SK-N-SH (cell line): ENCODE data around the gene SFSWAP. TPM values are rescaled to one million over a fixed set of nuclear protein-coding genes. Genes with fewer than 3 reads are reported as not detected.

Experiments
- CTCF ChIA-PET: fragments of 300-600, 350-600 bp; formaldehyde crosslinking; extraction: SDS; loops from one replicate; lab custom pipeline; 2021; lab: Yijun Ruan, JAX
- POLR2A ChIA-PET: fragments of 350-600 bp; sonication (Branson Sonifier 250); formaldehyde crosslinking; extraction: SDS; loops from one replicate; lab custom pipeline; 2020; ENCODE audit warnings: antibody characterized with exemption, inconsistent platforms; lab: Yijun Ruan, JAX
- DNase-seq: peaks from one replicate; pipeline ENCODE4 v3.0.0; 2012
- H2AFZ ChIP-seq: fragments of 200-600 bp; sonication (generic); 2 replicates; pipeline ENCODE4 v1.8.1; 2016; ENCODE audit warnings: antibody characterized with exemption, mild to moderate bottlenecking, low read depth
- H3F3A ChIP-seq: fragments of 200-600 bp; sonication (generic); replicated peaks from 2 replicates; pipeline ENCODE3; 2016; ENCODE audit warnings: antibody characterized with exemption, mild to moderate bottlenecking; ENCODE audit not compliant: insufficient read depth
- H3K27ac ChIP-seq, 2 experiments: fragments of 200-500 bp in 1 of 2; fragments of 200-600 bp in 1 of 2; sonication (Bioruptor generic) in 1 of 2; sonication (generic), shearing (Covaris generic) in 1 of 2; 2 replicates each; pipeline versions ENCODE4 v1.5.1 to v1.6.1; 2014 to 2016; ENCODE audit warnings: low read depth in 2 of 2, inconsistent platforms in 1 of 2, low read length in 1 of 2, mild to moderate bottlenecking in 1 of 2, mixed read lengths in 1 of 2
- H3K27me3 ChIP-seq: fragments of 200-600 bp; sonication (generic), shearing (Covaris generic); 2 replicates; pipeline ENCODE4 v1.6.1; 2016; ENCODE audit warnings: mixed run types; ENCODE audit not compliant: insufficient read depth
- H3K36me3 ChIP-seq, 2 experiments: fragments of 200-500 bp in 1 of 2; fragments of 200-600 bp in 1 of 2; sonication (Bioruptor generic) in 1 of 2; sonication (generic) in 1 of 2; replicated peaks in 1 of 2; 2 replicates each; pipeline versions ENCODE3 to v1.5.1; 2014 to 2016; ENCODE audit warnings: low read length in 1 of 2, mild to moderate bottlenecking in 1 of 2; ENCODE audit not compliant: insufficient read depth in 2 of 2, control insufficient read depth in 1 of 2
- H3K4me1 ChIP-seq, 2 experiments: fragments of 200-500 bp in 1 of 2; fragments of 200-600 bp in 1 of 2; sonication (Bioruptor generic) in 1 of 2; sonication (generic), shearing (Covaris generic) in 1 of 2; 2 replicates each; pipeline versions ENCODE4 v1.5.1 to v1.6.1; 2014 to 2016; ENCODE audit warnings: low read depth in 1 of 2, low read length in 1 of 2, mixed run types in 1 of 2; ENCODE audit not compliant: insufficient read depth in 2 of 2, control insufficient read depth in 1 of 2
- H3K4me2 ChIP-seq: fragments of 200-600 bp; sonication (generic), shearing (Covaris generic); 2 replicates; pipeline ENCODE4 v1.6.1; 2017; ENCODE audit warnings: mixed run types
- H3K4me3 ChIP-seq, 2 experiments: fragments of 200-500 bp in 1 of 2; fragments of 200-600 bp in 1 of 2; sonication (Bioruptor generic) in 1 of 2; sonication (generic), shearing (Covaris generic) in 1 of 2; 2 replicates each; pipeline versions ENCODE4 v1.5.1 to v1.8.1; 2014 to 2016; ENCODE audit warnings: low read depth in 2 of 2, inconsistent platforms in 1 of 2, low read length in 1 of 2, mild to moderate bottlenecking in 1 of 2, mixed read lengths in 1 of 2, moderate library complexity in 1 of 2
- H3K79me2 ChIP-seq: fragments of 200-600 bp; sonication (generic); 2 replicates; pipeline ENCODE4 v1.8.1; 2017; ENCODE audit warnings: mild to moderate bottlenecking; ENCODE audit not compliant: insufficient read depth
- H3K9ac ChIP-seq: fragments of 200-600 bp; sonication (generic); 2 replicates; pipeline ENCODE4 v1.6.1; 2017; ENCODE audit warnings: mixed run types
- H3K9me2 ChIP-seq: fragments of 200-600 bp; sonication (generic); 2 replicates; pipeline ENCODE4 v1.6.1; 2017; ENCODE audit warnings: mixed run types
- H3K9me3 ChIP-seq: fragments of 200-600 bp; sonication (generic); 2 replicates; pipeline ENCODE4 v1.6.1; 2017; ENCODE audit warnings: mixed run types, mild to moderate bottlenecking, moderate library complexity
- H4K20me1 ChIP-seq: fragments of 200-600 bp; sonication (generic); 2 replicates; pipeline ENCODE4 v1.6.1; 2017; ENCODE audit warnings: mild to moderate bottlenecking, mixed run types; ENCODE audit not compliant: insufficient read depth
- CHD2 ChIP-seq: fragments of 150-350 bp; IDR thresholded peaks from 2 replicates; pipeline ENCODE4 v1.6.1; 2018; ENCODE audit warnings: low read length; ENCODE audit not compliant: partially characterized antibody
- CTCF ChIP-seq: fragments of 200-600 bp; sonication (generic); IDR thresholded peaks from 2 replicates; pipeline ENCODE4 v1.6.1; 2017; ENCODE audit warnings: antibody characterized with exemption, mild to moderate bottlenecking, moderate library complexity
- ELF1 ChIP-seq: IDR thresholded peaks from 2 replicates; pipeline ENCODE4 v1.4.0; 2012
- EP300 ChIP-seq, 2 experiments: IDR thresholded peaks; 2 replicates each; pipeline versions ENCODE4 v1.4.0 to v1.6.1; 2012; ENCODE audit warnings: borderline replicate concordance in 1 of 2, low read depth in 1 of 2, low read length in 1 of 2
- FOSL2 ChIP-seq: IDR thresholded peaks from 2 replicates; pipeline ENCODE4 v1.4.0; 2012; ENCODE audit warnings: low read depth, mild to moderate bottlenecking, moderate library complexity, borderline replicate concordance
- GABPA ChIP-seq: IDR thresholded peaks from 2 replicates; pipeline ENCODE4 v1.4.0; 2012; ENCODE audit warnings: low read depth, mild to moderate bottlenecking
- IRF3 ChIP-seq: fragments of 150-350 bp; IDR thresholded peaks from 2 replicates; pipeline ENCODE4 v1.6.1; 2016; ENCODE audit warnings: mild to moderate bottlenecking, low read depth, low read length
- MEF2A ChIP-seq: IDR thresholded peaks from 2 replicates; pipeline ENCODE4 v1.4.0; 2012; ENCODE audit warnings: low read depth, borderline replicate concordance
- MXI1 ChIP-seq: IDR thresholded peaks from 2 replicates; pipeline ENCODE4 v1.6.1; 2012; ENCODE audit warnings: mild to moderate bottlenecking, low read depth, low read length, improper control_type of control experiment
- NFIC ChIP-seq: IDR thresholded peaks from 2 replicates; pipeline ENCODE4 v1.4.0; 2012; ENCODE audit warnings: borderline replicate concordance
- NRF1 ChIP-seq: IDR thresholded peaks from 2 replicates; pipeline ENCODE4 v1.6.1; 2012; ENCODE audit warnings: low read depth, mild to moderate bottlenecking, low read length
- POLR2AphosphoS5 ChIP-seq: IDR thresholded peaks from 2 replicates; pipeline ENCODE4 v1.6.1; 2012; ENCODE audit warnings: low read depth, low read length
- RAD21 ChIP-seq: IDR thresholded peaks from 2 replicates; pipeline ENCODE4 v1.6.1; 2012; ENCODE audit warnings: mild to moderate bottlenecking, low read length
- RCOR1 ChIP-seq: fragments of 150-350 bp; IDR thresholded peaks from 2 replicates; pipeline ENCODE4 v1.6.1; 2017; ENCODE audit warnings: antibody characterized with exemption, low read length
- RFX5 ChIP-seq: IDR thresholded peaks from 2 replicates; pipeline ENCODE4 v1.6.1; 2012; ENCODE audit warnings: mild to moderate bottlenecking, improper control_type of control experiment, low read length
- SMC3 ChIP-seq: IDR thresholded peaks from 2 replicates; pipeline ENCODE4 v1.6.1; 2012; ENCODE audit warnings: low read depth, low read length, improper control_type of control experiment
- TCF12 ChIP-seq: IDR thresholded peaks from 2 replicates; pipeline ENCODE4 v1.4.0; 2012
- TEAD4 ChIP-seq: IDR thresholded peaks from 2 replicates; pipeline ENCODE4 v1.4.0; 2012; ENCODE audit warnings: mild to moderate bottlenecking, borderline replicate concordance; ENCODE audit not compliant: insufficient read depth
- USF1 ChIP-seq: IDR thresholded peaks from 2 replicates; pipeline ENCODE4 v1.4.0; 2012; ENCODE audit warnings: low read depth, borderline replicate concordance
- YY1 ChIP-seq: IDR thresholded peaks from 2 replicates; pipeline ENCODE4 v1.4.0; 2012; ENCODE audit warnings: low read depth, mild to moderate bottlenecking
- WGBS: methylation state at CpG from one replicate; pipeline ENCODE4 v1.1.6; 2017; ENCODE audit warnings: low lambda C conversion rate; 5-methylcytosine and 5-hydroxymethylcytosine counted together
- polyA plus RNA-seq, 3 experiments: library from polyadenylated mRNA; depleted of rRNA; stranded (reverse); fragments of >200 nt; gene quantifications; 2 replicates each; pipeline ENCODE4 v1.2.3, GENCODE V29; 2012
- TF ChIP-seq, protein P1 (sequence below): IDR thresholded peaks from 2 replicates; pipeline ENCODE4 v1.4.0; 2012; ENCODE audit warnings: low read depth
- TF ChIP-seq, protein P2 (sequence below): IDR thresholded peaks from 2 replicates; pipeline ENCODE4; 2012
- TF ChIP-seq, protein P3 (sequence below): IDR thresholded peaks from 2 replicates; pipeline ENCODE4 v1.6.1; 2012; ENCODE audit warnings: mild to moderate bottlenecking, low read depth, low read length, moderate library complexity

Gene SFSWAP
- polyA plus RNA-seq (2012; rRNA removed), result 27.9 and 30.3 TPM in 2 replicates
- 13.5 and 14.0 TPM in 2 replicates for polyA plus RNA-seq (2012; cell fraction: cytosol; rRNA removed)
- 155 and 180 TPM in 2 replicates for polyA plus RNA-seq (2012; cell fraction: nucleus; rRNA removed)

- 4% methylated on average over 14 of the region's 90 CpGs for WGBS
- H3K27me3 ChIP-seq, result no peaks in the 10 kb centered on the region
- H3F3A ChIP-seq, result no peaks in the 10 kb centered on the region
- ChIA-PET POLR2A (interaction anchor here (0.6 to 1.2 kb wide), 4 partner anchors 16 to 183 kb away, joined by 3 to 4 read pairs (median 3); no protein-coding TSS in a partner anchor), CTCF (interaction anchor here (0.9 to 1.5 kb wide), 4 partner anchors 105 to 794 kb away, joined by 3 read pairs; partner anchors contain the start of gene EP400)
- peak within 1 kb of the TSS; percentile 95 to 100 for H3K4me3 ChIP-seq
- no peaks in the 10 kb centered on the region for H3K9me2 ChIP-seq
- no peaks in the 10 kb centered on the region for H3K9me3 ChIP-seq
- H4K20me1 ChIP-seq, result peaks cover 5% of the 10 kb centered on the region; the same call in 1 of the 2 replicates
- peak within 1 kb of the TSS; percentile 95 for H3K9ac ChIP-seq
- peak within 1 kb of the TSS; percentile 88 to 99 for H3K27ac ChIP-seq
- H3K4me2 ChIP-seq, result peak within 1 kb of the TSS; percentile 96
- H3K79me2 ChIP-seq, result peaks cover 44% of the 10 kb centered on the region
- peak; percentile 93 for DNase-seq
- H3K4me1 ChIP-seq, result peaks cover 5 to 20% of the 10 kb centered on the region in 2 experiments; a peak in 3 of 4 replicates
- H3K36me3 ChIP-seq, result peaks cover 25 to 28% of the 10 kb centered on the region in 2 experiments
- H2AFZ ChIP-seq, result peak within 1 kb of the TSS; percentile 99
- TF ChIP-seq RAD21 (no peak), FOSL2 (no peak), USF1 (0 out of 2 replicates have a peak, but pooled peaks have one; percentile 4), NFIC (no peak), SMC3 (0 out of 2 replicates have a peak, but pooled peaks have one; percentile 4), POLR2AphosphoS5 (peak; percentile 71), CHD2 (peak; percentile 40), RCOR1 (no peak), EP300 (IDR thresholded peaks at IDR 0.05; ENCODE audit: borderline replicate concordance in 1 of 2, low read depth in 1 of 2, low read length in 1 of 2) (peak; percentile 91 to 96), ELF1 (peak; percentile 66), GABPA (peak; percentile 100), NRF1 (no peak), RFX5 (no peak), YY1 (peak; percentile 100), TCF12 (peak; percentile 26; the same call in 1 of the 2 replicates), CTCF (no peak), MXI1 (peak; percentile 85), IRF3 (no peak), TEAD4 (0 out of 2 replicates have a peak, but pooled peaks have one; percentile 41), MEF2A (no peak)
- TF ChIP-seq, protein P1, sequence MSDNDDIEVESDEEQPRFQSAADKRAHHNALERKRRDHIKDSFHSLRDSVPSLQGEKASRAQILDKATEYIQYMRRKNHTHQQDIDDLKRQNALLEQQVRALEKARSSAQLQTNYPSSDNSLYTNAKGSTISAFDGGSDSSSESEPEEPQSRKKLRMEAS, result peak; percentile 91
- TF ChIP-seq, protein P2, sequence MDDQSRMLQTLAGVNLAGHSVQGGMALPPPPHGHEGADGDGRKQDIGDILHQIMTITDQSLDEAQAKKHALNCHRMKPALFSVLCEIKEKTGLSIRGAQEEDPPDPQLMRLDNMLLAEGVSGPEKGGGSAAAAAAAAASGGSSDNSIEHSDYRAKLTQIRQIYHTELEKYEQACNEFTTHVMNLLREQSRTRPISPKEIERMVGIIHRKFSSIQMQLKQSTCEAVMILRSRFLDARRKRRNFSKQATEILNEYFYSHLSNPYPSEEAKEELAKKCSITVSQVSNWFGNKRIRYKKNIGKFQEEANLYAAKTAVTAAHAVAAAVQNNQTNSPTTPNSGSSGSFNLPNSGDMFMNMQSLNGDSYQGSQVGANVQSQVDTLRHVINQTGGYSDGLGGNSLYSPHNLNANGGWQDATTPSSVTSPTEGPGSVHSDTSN, result peak; percentile 26; the same call in 1 of the 2 replicates
- TF ChIP-seq, protein P3, sequence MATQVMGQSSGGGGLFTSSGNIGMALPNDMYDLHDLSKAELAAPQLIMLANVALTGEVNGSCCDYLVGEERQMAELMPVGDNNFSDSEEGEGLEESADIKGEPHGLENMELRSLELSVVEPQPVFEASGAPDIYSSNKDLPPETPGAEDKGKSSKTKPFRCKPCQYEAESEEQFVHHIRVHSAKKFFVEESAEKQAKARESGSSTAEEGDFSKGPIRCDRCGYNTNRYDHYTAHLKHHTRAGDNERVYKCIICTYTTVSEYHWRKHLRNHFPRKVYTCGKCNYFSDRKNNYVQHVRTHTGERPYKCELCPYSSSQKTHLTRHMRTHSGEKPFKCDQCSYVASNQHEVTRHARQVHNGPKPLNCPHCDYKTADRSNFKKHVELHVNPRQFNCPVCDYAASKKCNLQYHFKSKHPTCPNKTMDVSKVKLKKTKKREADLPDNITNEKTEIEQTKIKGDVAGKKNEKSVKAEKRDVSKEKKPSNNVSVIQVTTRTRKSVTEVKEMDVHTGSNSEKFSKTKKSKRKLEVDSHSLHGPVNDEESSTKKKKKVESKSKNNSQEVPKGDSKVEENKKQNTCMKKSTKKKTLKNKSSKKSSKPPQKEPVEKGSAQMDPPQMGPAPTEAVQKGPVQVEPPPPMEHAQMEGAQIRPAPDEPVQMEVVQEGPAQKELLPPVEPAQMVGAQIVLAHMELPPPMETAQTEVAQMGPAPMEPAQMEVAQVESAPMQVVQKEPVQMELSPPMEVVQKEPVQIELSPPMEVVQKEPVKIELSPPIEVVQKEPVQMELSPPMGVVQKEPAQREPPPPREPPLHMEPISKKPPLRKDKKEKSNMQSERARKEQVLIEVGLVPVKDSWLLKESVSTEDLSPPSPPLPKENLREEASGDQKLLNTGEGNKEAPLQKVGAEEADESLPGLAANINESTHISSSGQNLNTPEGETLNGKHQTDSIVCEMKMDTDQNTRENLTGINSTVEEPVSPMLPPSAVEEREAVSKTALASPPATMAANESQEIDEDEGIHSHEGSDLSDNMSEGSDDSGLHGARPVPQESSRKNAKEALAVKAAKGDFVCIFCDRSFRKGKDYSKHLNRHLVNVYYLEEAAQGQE, result peak; percentile 2
Observed at GRCh38 chr12:131710464-131711457, at the start of gene SFSWAP. TSS of gene SFSWAP (plus strand) at chr12:131711090. CDS start at chr12:131711230, 140 bp downstream.
